GM18507 (cell line): Measurements from ENCODE around the gene CDX2.
"Not testable (repeated sequence)": the region's sequence is repeated elsewhere in the genome, so short reads cannot be mapped to it uniquely, and the experiment has no call there.

Experiments
- DNase-seq: peaks from one replicate; pipeline ENCODE4 v3.0.0; 2011; ENCODE audit warnings: low read depth; ENCODE audit not compliant: insufficient read length; ENCODE audit errors: extremely low spot score
- FAIRE-seq: peaks from 2 replicates; lab custom pipeline; 2011; peaks lifted over from hg19 to GRCh38; lab: Jason Lieb, UNC

The CDX2 gene

DNA sequence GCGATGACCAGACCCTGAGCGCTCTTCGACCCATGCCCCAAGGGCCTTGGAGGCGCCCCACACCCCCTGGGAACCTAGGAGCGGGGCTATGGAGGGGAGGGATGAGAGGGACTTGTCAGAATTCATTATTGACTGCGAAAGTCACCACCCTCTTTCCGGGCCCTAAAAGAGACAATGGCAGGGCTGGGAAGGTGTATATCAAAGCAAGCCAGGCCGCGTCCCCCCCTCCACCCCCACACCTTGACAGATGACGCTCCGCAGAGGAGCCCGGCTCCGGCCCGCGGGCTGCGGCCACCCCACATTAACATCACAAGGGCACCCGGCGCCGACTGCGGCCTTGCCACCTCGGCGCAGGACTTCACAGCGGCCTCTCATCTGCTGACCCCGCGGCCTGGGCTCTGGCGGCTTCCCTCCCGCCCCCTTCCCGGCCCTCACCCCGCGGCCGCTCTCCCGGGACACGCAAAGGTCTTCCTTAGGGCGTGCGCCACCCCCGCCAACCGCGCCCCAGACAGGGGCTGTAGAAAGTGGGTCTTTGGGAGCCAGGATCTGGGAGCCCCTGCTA lies 2.4 kb downstream of the CDX2 start:
- DNase-seq (no peak), FAIRE-seq (no peak)

DNA sequence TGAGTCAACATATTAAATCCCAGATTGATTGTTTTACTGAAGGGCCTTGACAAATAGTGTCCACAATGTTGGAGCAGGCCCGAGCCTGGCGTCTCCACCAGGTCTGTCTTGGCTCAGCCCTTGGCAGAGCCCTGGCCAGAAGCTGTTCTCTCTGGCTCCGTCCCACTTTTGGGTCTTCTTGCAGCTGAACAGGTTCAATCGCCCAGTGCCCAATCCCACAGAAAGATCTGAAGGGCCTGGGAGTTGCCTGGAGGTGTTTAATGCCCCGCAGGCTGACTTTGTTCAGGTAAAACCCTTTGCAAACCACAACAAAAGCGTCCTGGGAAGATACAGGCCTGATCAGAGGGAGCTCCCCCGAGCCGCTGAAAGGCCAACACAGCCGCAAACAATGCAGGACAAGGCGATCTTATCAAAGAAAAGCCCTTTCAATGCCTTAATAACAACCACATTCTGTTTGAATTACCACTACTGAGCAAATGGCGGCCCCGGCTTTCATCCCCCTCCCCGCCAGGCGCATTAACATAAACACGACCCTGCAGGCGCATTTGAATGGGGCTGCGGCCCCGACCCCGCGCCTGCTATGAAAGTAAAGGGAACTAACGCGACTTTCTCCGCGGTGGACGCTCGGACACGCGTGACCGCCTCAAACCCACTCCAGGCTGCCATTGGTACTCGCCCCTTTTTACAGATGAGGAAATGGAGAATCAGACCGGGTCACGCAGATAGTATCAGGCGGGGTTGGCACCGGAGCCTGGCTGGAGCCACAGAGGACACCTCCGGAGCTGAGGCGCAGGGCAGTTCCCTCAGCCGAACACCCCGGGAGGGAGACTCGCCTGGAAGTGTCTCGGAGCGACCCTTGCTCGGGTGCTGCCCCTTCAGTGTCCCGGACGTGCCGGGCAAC lies 3.1 kb downstream of the CDX2 start:
- DNase-seq, result no peak
- no peak for FAIRE-seq

DNA sequence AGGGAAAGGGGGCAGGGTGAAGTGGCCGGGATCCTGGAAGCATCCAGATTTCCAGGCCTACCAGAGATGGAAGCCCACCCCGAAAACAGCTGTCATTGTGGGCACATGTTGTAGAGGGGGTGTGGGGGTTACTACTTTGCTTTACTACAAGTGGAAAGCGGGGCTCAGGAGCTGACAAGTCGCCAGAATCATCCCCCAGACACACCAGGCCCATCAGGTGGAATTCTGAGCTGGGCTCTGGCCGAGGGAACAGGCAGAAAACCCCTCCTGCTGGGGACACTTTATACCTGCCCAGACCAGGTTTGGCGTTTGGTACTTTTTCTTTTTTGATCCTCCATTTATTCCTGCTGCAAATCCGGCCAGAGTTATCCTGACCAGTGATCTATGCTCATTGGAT lies 3.8 kb downstream of the CDX2 start:
- DNase-seq (no peak), FAIRE-seq (no peak)

DNA sequence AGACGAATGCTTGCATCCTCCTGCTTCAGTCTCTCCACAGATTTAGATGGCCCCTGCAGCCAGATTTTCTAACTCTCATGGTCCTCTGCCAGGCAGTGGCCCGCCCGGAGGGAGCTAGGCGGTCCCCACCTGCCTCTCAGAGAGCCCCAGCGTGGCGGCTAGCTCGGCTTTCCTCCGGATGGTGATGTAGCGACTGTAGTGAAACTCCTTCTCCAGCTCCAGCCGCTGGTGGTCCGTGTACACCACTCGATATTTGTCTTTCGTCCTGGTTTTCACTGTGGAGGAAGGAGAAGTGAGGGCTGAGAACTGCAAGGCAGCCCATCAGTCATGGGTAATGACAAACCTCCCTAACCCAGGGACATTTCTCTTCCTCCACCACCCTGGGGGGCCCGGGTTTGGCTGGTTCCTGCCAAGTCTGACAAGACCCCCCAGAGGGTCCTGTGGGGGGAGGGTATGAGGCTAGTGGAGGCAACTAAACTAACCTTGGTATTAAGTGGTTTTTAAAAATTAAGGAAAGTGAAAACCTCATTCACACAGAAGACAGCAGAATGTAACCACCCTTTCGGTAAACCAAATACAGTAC lies 4.3 kb downstream of the CDX2 start:
- DNase-seq, result no peak
- no peak for FAIRE-seq

DNA sequence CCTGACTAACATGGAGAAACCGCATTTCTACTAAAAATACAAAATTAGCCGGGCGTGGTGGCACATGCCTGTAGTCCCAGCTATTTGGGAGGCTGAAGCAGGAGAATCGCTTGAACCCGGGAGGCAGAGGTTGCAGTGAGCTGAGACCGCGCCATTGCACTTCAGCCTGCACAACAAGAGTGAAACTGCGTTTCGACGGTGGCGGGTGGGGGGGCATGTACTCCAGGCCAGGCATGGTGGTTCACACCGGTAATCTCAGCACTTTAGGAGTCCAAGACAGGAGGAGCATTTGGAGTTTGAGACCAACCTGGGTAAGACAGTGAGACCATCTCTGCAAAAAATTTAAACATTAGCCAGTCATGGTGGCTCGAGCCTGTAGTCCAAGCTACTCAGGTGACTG lies 4.9 kb downstream of the CDX2 start:
- FAIRE-seq, result not testable (repeated sequence)

DNA sequence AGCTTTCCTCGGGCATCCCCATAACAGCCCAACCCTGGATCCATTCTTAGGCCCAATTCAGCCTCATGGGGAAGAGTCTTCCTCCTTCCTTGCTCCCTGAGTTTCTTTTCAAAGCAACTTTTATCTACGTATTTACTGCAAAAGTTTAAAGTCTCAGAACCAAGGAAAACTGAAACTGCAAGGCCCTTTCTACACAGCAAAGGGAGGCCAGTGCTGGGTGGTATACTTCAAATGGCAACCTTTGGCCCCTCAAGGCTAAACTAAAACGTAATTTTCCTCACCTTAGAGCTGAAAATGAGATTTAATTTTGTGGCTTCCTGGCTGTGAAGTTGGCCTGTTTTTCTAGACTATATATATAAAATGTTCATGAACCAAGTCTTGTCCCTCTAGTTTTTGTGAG lies 5.6 kb downstream of the CDX2 start:
- FAIRE-seq, result no peak
- no peak for DNase-seq

More for the DNA sequence above, 4.9 kb downstream of the CDX2 start:
- DNase-seq, result not testable (repeated sequence)

DNA sequence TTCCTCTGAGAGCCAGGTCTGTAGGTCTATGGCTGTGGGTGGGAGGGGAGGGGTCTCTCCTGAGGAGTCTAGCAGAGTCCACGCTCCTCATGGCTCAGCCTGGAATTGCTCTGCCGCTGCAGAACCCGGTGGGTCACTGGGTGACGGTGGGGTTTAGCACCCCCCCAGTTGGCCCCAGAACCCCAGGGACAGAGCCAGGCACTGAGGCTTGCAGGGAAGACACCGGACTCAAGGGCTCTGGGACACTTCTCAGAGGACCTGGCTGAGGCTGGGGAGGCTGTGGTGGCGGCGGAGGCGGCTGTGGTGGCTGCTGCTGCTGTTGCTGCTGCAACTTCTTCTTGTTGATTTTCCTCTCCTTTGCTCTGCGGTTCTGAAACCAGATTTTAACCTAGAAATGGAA lies 6.1 kb downstream of the CDX2 start:
- DNase-seq (no peak), FAIRE-seq (no peak)

DNA sequence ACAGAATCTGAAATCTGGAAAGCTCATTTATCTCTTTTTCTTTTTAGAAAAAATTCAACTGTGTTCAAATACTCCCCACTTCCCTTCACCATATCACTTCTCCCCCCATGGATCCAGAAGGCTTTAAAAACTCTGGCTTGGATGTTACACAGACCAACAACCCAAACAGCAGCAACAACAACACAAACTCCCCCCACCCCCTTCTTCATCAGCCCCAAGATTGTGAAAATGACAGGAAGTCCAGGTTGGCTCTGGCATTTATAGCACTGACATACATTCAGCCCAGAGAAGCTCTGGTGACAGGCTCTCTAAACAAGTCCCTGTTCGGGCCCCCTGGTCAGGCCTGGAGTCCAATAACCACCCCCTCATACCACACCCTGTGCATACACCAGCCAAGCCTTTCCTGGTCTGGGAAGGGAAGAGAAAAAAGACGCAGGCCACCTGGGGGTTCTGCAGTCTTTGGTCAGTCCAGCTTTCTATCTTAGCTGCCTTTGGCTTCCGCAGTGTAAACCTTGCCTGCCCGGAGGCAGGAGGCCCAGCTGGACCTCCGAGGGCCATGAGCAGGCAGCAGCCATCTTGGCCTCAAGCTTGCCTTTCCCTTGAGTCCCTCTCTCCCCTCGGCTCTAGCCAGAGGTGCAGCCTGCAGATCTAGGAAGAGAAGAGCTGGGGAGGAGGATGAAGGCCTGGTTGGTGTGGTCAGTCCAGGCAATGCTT lies 6.8 kb downstream of the CDX2 start:
- DNase-seq (no peak), FAIRE-seq (no peak)

DNA sequence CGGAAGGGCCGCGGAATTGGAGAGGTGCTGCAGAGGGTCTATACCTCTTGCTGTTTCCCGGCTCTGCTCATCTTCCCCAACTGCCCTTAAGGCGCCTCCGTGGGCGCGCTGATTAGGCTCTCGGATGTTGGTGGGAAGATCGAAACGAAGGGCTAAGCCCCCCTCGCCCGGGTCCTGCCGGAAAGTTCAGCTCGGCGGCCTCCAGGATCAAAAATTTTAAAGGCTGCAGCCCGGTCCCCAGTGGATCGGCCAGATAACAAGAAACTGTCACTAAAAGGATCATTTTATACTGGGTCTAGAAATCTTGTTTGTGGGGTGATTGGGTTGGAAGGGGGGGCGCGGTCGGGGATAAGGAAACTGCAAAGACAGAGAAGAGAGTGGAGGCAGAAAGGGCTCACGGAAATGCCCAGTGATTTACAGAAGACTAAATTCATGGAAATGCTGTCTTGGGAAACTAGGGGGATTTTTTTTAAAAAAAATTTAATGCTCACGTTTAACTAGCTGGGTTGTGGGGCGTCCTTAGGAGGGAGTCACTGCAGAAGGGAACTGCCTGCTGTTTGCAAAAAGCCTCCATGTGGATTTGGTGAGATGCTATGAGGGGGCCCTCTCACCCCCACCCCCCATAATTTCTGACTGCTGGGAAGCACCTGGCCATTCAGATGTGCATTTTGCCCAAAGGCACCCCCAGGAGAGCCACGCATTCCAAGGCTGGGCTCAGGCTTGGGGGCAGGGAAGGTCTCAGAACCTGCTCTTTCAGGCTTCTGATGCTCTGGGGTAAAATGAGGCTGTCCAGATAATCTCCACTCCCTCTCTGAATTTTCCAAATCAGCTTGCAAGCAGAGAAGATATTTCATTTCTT lies 7.7 kb downstream of the CDX2 start:
- FAIRE-seq, result no peak
- no peak for DNase-seq

DNA sequence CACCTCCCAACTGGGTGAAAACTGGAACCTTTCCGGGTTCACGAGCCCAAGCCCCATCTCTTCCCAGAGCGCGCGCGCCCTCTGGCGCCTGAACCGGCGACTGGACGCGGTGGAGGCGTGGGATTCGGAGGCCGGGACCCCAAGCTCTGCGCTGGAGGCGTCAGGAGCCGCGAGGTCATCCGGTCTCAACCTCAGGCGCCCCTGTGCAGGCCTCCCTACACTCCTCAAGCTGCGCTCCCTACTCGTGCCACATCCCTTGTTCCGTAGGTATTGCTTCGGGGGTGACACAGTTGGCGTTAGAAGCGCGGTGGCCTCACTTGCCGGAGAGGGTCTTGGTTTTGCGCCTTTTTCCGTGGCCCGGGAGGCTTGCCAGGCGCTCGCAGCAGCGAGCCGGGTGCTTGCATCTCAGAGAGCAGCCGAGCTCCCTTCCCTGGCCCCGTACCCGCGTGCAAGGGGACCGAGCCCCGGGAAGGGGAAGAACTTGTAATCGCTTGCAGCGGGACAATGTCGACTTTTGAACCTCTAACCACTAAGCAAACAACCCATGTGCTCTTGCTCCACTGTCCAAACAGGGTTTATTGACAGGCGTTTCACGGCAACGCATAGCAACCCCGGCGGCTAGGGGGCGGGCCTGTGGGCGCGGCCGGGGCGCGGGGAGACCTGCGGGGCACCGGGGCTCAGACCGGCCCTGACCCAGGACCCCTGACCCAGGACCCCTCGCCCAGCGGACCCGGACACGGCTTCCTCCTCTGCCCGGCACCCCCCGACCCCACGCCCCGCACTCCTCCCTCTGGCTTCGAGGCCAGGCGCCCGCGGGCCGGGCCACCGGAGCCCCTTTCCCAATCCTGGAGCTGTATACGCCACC lies 8.5 kb downstream of the CDX2 start:
- DNase-seq, result no peak
- FAIRE-seq, result peak; percentile 24

DNA sequence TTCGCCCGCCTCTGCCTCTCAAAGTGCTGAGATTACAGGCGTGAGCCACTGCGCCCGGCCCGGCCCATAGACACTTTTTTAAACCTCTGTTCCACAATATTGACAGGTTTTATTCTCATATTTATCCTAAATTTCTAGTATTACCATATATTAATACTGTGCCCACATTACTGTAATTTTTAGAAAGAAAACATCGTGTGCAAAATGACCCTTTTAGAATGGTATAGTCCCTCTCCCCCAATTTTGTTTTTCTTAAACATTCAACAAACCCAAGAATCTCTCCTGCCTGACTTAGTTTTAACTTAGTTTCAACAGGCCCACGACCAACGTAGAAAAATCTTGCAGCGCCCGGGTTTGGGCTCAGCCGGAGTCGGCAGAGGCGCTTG lies 9.1 kb downstream of the CDX2 start:
- FAIRE-seq (no peak), DNase-seq (no peak)

DNA sequence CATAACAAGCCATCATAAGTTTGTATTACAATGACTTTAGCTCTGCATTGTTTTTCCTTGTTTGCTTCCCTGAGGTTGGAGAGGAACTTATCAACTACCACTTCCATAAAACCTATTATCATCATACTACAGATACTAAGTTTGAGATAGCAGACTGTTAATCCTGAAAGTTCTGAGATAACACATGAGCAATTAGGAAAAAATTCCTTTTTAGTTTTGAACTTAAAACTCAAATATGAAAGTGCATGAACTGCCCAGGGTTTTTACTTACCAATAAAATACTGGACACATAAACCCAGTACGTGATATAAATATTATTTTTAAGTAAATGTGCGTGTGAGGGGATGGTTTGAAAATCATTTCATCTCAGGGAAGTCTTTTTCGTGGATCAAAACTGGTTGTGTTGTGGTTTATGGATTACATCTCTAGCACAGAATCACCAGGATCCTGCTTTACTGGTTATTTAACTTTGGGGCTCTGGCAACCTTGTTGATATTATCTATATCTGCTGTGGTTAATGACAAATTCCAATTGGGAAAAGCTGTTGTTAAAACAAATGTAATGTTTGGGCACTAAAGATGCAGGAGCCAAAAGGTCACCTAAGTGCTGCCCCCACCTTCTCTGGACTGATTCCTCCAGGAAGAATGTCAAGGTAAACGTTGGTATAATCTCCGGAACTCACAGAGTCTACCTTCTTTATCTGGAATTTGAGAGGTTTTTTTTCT lies 12.4 kb downstream of the CDX2 start:
- no peak for DNase-seq
- FAIRE-seq, result no peak

DNA sequence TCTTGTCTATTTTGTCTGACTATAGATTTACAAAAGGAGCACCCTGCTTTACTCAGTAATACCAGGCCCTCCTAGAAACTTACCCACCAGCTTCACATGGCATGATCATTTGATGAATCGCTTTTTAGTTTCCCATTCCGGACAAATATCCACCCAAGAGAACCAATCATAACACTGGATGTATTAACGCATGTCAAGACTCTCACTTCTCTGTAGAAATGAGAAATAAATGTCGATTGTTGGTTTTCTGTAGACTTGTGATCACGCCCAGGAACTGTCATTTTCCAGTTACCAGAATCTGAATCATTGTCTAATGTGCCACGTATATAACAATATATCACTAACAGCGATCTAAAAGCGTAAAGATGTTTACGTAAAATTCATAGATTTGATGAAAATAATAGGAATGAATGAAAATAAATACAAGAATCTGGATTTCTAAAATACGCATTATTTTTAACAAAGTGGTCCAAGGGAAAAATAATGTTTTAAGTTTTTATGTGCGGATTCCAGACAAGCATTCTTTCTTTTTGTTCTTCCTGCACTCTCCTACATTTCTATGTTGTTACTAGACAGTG lies 14.0 kb downstream of the CDX2 start:
- FAIRE-seq, result peak; percentile 15

DNA sequence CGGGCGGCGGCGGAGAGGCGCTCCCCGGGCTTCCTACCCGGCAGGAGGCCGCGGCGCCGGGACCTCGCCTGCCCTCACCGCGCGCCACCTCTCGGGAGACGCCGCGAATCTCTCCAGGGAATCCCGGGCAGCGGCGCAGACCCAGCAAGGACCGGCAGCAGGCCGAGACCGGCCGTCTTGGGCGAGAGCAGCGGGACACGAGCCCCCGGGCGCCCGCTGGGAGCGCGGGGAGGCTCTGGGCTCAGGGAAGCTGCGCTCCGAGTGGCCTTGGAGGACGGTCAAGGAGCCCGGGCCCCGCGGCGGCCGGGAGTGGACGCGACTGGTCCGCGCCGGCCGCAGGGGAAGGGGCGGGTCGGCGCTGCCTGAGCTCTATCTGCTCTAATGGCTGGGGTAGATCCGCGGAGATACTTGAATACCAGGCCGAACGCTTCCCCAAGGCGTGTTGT lies 14.7 kb downstream of the CDX2 start:
- FAIRE-seq (no peak), DNase-seq (no peak)

More for the DNA sequence above, 14.0 kb downstream of the CDX2 start:
- DNase-seq, result no peak

DNA sequence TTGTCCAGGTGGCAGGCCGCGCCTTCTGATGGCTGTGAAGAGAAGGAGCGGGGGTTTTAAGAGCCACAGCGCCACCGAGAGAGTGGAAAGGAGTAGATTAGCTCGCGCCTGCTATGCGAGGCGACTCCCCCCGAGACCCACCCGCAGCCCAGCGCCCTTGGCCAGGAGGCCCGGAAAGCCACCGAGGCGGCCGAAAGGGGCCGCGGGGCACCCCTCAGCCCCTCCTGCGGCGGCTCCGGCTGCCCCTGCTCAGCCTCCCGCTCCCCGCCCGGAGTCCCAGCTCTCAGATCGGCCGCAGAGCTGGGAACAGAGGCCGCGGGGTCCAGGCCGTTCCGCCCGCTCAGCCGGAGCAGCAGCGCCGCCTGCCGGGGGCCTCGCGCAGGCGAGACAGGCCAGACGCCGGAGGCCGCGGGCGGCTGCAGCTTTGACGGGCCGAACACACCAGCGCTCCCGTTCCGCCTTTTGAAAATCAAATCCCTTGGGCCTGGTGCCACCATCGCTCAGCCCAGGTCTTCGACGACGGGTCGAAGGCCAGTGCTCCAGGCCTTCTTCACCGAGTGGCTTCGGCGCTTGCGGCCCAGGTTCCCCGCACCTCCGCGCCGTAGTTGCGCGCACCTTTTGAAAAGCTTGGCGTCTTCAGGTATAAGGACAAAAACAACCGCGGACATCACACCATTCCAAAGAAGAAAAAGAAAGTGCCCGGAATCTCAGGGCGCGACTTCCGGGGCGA lies 15.3 kb downstream of the CDX2 start:
- peak; percentile 73 for FAIRE-seq
- DNase-seq, result peak; percentile 74

DNA sequence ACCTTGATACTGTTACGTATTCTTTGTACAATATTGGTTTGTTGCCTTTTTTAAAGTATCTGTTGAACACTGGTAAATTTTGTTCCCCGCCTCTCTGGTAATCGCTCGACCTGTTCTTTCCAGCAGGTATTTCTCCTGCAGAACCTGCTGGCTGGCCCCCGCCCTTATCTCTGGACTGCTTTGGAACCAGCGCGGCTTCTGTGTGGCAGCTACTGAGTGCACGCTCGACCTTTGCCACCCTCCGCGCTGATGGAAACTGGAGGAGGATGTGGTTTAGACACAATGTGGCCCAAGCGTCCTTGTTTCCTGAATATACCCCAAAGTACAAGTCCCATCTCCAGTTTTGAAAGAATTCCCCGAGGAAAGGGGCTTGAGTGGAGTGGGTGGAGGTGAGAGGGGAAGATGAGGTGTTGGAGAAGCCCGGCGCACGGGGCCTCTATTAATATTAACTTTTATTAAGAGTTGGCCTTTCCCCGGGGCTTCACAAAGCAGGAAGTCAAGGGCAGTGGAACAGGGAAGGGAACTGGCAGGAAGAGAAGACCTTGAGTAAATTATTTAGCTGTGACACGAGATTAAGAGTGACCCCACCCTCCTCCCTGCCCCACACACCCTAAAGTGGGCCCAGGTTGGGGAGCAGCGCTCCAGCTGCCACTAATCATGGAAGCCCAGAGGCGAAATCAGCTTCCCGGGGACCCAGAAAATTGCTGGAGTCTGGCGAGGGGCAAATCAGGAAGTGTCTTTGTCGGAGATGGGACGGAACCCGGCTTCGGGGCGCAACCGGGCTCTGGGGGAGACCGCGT lies 16.0 kb downstream of the CDX2 start:
- DNase-seq (no peak), FAIRE-seq (peak; percentile 31)
